ENCODE results near the gene CCDC102A. TPM values are rescaled to one million over a fixed set of nuclear protein-coding genes. Genes with fewer than 3 reads are reported as not detected.
A peak's percentile ranks its signal among the peaks of the same experiment; 100 is the strongest.

The CCDC102A gene
- total RNA-seq, 1 experiment from 2014 or later, result 9.5 TPM

DNA sequence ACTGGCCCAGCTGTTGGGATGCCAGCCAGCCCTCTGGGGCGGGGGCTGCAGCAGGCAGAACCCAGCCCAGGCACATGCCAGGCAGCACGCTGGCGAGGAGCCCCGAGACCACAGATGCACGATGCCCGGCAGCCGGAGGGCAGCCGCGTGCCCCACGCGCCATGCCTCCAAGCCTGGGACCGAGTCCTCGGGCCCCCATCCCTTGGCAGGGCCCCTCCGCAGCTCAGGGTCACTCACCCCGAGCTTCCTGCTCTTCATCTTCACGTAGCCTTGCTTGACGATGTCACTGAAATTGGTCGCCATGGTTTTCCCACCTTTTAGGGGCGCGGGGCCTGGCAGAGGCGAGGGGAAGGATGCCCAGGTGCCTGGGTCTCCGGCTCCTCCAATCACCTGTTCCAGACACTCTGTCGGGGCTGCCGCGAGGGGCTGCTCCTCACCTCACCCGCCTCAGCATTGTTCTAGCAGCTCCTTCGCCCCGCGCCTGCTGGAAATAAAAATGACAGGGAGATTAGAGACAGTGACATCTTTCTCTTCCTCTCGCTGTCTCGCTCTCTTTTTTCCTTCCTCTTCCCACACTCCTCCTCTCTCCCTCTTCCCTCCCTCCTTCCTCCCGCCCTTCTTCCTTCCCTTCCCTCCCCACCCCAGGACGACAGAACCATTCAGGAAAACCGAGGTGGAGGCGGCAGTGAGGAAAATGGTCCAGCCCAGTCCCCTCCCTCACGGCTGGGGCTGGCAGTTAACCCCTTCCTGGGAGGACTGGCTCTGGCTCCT is 57.0 kb downstream of the CCDC102A start:
- DNase-seq (ENCODE audit: low read depth), result peak; percentile 56

DNA sequence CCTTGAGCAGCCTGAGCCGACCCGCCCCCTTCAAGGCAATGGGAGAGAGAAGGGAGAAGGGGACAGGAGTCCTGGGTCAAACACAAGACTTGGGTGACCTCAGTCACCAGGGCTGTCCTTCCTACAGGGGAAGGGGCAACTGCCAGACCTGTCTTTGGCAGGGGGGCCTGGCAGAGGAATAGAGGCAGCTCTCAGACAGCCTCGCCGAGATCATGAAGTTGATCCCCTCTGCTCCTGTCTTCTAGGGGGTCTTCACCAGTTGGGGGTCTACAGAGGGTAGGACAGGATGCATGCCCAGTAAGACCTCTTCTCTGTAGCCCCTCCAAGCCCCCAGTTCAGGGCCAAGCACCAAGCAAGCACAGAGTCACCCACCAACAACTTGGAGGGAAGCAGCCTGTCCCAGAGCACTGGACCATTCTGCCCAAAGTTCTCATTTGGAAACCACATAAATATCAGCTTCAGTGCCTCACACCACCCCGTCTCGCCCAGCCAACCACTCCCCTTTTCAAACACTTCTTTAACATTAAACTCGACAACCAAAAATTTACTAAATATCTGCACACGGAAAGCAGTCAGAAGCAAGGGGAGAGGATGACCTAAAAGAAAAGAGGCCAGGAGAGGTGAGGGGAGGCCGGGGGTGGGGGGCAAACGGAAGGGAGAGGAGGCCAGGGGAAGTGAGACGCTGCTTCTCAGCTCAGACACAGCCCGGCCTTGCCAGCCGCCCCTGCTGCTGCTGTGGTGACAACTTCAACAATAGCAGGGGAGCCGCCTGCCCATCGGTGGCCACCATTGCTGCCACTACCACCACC is 57.8 kb downstream of the CCDC102A start:
- DNase-seq (ENCODE audit: low read depth), result no peak

- no peak for DNase-seq (ENCODE audit: low read depth)
These were observed 58.7 kb downstream of the CCDC102A start for GRCh38 chr16:57477531-57478202.

- no peak for DNase-seq (ENCODE audit: low read depth)
These were observed 59.6 kb downstream of the CCDC102A start for GRCh38 chr16:57476546-57477410.

- peak; percentile 55 for DNase-seq (ENCODE audit: low read depth)
These were observed 60.5 kb downstream of the CCDC102A start for GRCh38 chr16:57475711-57476339.

- DNase-seq (ENCODE audit: low read depth), result no peak
These were observed 61.4 kb downstream of the CCDC102A start for GRCh38 chr16:57474671-57475661.

DNA sequence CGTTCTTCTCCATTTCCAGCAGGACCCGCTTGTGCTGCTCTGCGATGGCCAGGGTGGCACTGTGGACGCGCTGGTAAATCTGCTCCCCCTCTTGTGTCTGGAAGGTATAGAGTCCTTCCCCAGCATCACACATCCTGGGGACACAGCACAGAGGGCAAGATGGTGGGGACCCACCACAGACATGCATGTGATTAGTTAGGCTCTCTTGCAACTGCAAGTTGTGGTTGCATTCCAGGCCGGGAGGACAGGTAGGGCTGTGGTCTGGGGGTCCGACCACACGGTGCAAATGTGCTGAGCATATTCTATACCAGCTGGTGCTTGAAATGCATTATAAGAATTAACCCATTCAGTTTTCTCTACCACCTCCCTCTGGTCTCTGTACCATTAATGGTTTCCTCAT is 62.5 kb downstream of the CCDC102A start:
- no peak for DNase-seq (ENCODE audit: low read depth)

- no peak for DNase-seq (ENCODE audit: low read depth)
These were observed 63.1 kb downstream of the CCDC102A start for GRCh38 chr16:57473176-57473840.

DNA sequence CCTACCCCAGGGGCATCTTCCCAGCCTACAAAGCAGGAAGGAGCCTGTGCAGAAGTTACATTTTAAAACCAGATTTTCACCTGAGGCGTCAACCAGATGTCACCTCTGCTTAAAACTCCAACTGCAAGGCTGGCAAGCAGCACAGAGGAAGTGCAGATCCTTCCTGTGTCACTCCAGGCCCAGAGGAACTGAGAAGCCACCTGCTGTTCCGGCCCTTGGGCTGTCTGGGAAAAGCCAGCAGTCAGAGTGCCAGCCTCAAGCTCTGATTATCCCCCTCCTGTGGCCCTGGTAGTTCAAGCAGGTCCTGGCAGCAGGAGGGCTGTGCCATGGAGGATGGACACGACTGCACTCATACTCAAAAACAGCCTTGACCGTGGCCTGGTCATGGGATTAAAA is 63.7 kb downstream of the CCDC102A start:
- no peak for DNase-seq (ENCODE audit: low read depth)

DNA sequence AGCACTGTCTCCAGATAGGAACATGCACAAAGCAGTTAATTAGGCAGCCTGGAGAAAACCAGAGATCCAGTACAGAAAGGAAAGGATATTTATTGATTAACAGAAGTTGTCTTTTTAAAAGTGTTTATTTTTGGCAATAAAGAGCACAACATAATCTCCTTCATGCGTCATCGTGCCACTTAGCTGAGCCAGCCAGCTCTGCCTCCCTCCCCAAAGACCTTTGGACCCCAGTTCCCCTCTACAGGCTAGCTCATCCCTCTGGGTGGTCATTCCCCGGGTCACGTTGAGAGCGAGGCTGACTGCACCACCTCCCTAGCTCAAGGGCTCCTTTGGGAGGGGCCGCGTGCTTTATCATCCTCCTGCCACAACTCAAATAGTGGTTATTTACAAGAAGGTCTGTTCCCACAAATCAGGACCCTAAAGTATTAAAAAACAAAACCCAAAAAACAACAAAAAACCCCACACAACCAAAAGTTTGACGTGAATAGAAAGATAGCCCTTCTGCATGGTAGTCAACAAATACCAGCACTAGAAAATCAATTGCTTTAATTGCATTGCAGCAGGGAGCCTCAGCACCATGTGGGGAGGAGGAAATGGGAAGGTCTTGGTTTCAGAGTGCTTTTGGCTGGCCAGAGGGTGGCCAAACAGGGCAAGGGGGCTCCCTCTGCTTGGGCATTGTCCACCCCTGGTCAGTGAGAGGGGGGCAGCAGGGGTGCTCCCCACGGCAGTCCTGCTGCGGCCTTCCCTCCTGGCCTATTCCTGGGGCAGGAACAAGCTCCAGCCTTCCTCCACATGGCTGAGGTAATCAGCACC is 64.3 kb downstream of the CCDC102A start:
- no peak for DNase-seq (ENCODE audit: low read depth)

DNA sequence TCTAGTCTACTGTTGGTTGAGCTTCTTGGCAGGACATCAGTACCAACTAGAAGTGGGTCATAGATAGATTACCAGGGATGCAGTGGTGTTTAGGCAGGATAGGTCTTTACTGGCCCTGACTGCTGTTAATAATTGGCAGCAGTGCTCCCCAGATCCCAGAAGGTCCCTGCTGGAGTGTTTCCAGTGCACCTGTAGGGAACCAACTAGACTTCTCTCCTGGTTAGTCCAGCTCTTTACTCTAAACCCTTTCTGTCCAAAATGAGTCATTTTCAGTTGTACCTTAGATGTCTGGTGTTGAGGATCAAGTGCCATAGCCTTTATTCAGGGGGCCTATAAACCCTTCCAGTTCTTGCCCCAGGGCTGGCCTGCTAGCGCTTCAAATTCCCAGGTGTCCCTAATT is 65.2 kb downstream of the CCDC102A start:
- DNase-seq (ENCODE audit: low read depth), result no peak

GRCh38 chr16:57470711-57471110 is 65.7 kb downstream of the CCDC102A start:
- no peak for DNase-seq (ENCODE audit: low read depth)

- no peak for DNase-seq (ENCODE audit: low read depth)
These were observed 66.4 kb downstream of the CCDC102A start for GRCh38 chr16:57469917-57470470.

- no peak for DNase-seq (ENCODE audit: low read depth)
These were observed 67.3 kb downstream of the CCDC102A start for GRCh38 chr16:57469046-57469445.

DNA sequence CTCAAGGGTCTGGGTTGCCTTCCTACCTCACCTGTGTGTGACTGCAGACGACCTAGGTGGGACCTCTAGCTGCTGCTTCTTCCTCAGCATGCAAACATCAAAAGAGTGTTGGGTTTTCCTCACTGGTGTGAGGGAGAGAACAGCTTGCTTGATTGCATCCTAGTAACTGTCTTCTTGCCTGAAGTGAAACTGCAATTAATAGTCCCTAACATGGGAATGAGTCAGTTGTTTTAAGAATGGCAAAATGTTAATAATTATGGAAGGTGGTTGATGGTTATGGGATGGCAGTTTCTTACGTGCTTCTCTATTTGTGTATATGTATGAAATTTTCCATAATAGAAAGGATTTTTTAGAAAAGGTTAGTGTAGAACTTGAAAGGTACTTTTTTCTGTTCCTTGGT is 68.0 kb downstream of the CCDC102A start:
- no peak for DNase-seq (ENCODE audit: low read depth)

- DNase-seq (ENCODE audit: low read depth), result no peak
These were observed 71.8 kb downstream of the CCDC102A start for GRCh38 chr16:57464523-57464922.

DNA sequence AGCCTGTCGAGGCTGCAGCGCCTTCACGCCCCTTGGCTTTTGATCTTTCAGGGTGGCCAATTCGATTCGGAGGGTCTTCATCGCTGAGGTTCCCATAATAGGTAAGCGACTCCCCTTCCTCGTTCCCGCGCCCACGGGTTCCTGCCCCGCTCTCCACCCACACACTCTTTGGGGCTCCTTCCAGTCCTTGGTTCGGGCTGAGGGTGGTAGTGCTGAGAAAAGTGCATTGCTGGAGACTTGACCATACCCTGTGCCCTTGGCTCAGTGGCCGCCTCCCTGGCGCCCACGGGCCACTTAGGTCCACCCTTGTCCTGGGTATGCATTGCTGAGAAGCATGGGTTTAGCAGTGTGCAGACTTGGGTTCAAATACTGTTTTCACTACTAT is 73.4 kb downstream of the CCDC102A start:
- DNase-seq (ENCODE audit: low read depth), result no peak
